GM04503 (cell line): ENCODE results near the gene IRF7.

Experiments
- DNase-seq: peaks from one replicate; pipeline ENCODE4 v3.0.0-alpha.2; 2012; ENCODE audit warnings: low read depth

Gene IRF7

DNA sequence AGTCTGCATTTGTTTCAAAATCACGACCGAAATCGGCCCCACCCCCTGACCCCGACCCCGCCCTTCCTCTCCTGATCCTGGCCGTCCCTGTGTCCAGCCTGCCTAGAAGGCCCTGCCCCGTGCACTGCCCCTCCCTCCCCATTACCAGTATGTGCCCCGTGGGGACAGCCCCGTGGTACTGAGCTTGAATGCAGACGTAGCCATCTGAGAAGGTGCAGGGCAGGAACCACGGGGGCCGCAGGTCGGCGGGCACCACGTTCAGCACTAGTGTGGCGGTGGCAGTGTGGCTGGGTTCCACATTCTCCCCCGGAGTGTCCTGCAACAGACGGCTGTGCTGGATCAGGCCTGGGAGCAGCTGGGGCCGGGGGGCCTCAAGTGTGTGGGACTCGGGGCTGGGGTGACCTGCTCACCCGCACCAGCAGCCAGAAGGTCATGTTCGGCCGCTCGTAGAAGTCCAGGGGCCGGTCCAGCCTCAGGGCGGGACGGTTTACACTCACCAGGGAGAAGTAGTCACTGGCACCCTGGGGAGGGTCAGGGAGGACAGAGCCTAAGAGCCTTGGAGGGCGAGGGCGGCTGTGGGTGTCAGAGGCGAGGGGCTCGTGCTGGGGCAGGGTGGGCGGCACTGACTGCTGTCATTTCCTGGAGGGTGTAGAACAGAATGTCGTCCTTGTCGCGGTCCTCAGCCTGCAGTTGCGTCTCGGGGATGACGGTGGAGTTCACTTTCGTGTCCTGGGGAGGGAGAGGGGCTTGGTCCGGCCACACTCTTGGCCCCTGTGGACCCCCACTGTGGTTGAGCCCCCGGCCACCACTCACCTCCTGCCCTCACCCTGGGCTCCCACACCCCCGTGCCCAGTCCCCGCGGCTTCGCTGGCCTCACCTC lies 5.4 kb upstream of the IRF7 start:
- DNase-seq = no peak

DNA sequence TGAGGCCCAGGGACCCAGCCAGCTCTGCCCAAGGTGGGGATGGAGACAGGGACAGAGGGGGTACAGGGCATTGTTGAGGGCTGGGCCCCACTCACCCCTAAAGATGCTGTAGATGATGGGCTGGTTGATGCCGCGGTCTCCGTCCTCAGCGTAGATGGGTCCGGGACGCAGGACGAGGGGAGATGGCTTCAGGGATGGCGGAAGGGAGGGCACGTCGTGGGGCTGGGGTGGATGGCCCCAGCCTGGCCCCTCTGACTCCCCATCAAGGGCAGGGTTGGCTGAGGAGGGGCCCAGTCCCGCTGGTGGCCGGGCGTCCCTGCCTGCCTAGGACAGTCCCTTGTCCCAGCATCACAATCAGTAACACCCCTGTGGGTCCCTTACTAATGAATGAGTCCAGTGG lies 4.5 kb upstream of the IRF7 start:
- DNase-seq = no peak

DNA sequence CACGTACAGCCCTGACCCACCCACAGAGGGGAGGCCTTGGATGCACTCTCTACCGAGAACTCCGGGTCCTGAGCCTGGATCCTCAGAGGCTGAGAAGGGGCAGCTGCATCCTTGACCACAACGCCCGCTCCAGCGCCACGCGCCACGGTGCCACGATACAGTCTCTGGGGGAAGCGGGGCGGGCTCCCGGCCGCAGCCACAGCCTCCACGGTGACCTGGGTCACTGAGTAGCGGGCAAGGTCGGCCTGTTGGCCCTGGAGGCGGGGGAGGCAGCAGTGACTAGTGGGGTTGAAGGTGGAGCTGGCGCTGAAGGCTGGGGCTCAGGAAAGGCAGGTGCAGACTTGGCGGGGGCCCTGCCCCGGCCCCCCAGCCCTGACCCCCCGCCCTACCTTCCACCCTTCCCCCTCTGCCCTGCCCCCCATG lies 3.9 kb upstream of the IRF7 start:
- no peak for DNase-seq

DNA sequence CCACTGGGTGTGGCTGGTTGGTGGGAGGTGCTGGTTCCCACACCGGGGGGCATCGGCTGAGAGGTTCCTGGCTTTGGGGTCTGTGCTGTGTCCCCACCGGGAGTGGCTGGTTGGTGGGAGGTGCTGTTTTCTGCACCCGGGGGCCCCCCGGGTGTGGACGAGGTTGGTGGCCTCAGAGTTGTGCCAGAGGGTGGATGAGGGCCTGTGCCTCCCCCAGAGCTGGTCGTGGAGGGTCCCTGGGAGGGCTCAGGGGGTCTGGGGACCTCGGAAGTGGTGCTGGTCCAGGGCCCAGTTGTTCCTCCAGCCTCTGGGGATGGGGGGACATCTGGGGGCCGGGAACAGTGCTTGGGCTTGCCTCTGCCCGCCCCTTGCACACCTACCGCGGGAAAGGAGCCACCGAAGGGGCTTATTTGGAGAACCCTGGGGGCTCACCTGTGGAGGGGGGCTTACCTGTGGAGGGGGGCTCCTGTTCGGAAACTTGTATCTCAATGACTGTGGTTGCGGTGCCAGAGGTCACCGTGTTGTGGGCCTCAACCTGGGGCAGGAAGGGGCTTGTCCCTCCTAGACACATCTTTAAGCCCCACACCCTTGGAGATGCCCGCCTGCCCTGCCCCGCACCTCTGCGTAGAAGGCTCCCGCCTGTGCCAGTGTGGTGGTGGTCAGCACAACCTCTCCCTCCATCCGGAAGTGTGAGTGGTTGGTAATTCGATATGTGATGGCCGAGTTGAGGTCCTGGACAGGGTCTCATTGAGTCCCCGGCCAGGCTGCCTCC lies 3.3 kb upstream of the IRF7 start:
- DNase-seq = no peak

DNA sequence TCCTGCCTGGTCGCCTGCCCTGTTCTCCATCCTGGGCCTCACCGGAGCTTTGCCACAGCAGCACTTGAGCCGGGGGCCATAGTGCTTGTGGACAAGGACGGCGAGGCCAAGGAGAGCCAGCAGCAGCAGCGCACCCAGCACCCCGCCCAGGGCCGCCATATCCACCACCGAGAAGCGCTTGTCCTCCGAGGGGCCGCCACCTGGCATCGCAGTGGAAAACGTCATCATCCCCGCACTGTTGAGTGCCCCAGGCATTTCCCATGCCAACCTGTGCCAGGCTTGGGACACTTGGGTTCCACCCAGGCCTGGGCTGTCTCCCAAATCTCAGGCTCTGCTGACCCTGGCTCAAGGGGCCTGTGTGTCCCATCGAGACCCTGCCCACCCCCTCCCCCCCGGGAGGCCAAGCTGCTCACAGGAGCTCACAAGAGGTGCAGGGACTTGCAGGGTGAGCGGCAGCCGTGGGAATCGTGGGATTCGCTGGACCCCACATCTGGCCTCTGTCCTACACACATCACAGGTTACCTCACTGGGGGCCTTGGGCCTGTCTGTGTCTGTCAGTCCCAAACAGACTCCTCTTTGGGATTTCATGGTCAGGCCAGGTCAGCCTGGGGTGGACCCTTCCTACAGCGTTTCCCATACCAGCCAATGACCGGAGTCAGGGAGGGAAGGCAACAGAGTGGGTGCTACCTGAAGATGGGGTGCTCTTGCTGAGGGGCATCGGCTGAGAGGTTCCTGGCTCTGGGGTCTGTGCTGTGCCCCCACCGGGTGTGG lies 2.3 kb upstream of the IRF7 start:
- DNase-seq = no peak

DNA sequence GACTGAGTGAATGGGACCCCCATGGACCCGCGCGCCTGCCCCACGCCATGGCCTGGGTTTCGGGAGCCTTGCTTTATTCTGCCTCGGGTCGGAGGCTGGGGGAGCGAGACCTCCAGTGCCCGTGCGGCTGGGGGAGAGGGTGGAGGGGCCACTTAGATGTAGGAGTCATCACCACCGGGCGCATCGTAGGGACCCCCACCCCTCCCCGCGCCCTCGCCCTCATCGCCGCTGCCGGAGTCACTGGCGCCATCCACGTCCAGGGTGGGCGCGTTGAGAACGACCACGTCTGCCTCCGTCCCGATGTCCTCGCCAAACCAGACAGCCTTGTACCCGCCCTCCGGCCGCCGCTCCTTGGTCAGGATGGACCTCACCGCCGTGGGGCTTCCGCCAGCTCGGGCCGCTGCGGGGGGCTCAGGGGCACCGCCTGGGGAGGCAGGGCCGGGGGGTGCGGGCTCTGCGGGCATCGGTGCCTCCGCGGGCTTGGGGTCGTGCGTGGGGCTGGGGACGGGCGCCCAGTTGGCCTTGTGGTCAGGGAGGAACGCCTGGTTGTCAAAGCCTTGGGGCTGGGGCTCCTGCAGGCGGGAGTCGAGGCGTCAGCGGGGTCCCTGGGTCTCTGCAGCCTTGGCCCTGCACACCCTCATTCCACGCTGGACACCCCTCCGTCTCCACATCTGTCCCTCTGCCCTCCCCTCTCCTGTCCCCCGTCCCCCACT lies 1.6 kb upstream of the IRF7 start:
- no peak for DNase-seq

DNA sequence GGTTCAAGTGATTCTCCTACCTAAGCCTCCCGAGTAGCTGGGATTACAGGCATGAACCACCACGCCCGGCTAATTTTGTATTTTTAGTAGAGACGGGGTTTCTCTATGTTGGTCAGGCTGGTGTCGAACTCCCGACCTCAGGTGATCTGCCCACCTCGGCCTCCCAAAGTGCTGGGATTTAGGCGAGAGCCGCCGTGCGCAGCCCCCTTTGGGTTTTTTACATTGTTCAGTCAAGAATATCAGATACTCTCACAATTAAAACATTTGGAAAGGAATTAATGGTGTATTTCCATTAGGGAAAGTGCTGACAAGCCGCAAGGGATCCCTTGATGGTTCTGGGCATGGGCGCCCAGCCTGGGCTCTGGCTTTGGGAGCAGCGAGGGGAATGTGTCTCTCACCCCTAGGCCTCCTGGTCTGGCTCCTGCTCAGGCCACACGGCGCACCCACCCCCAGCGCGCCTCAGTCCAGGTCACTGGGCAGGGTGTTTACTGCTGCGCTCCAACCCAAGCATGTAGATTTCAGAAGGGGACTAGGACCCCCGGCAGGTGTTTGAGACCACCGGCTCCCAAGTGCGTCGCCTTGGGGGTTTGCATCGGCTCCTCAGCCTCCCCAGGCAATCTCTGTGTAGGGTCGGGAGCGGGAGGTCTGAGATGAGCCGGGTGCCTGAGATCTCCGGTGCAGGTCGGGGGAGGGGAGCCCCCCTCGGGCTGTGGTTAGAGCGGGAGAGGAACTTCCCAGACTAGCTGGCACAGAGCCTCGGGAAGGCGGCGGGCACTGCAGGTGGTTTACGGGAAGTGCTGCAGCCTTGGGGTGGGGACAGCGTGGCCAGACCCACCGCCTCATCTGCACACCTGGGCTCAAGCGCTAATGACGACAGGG lies 809 bp upstream of the IRF7 start:
- DNase-seq = no peak

DNA sequence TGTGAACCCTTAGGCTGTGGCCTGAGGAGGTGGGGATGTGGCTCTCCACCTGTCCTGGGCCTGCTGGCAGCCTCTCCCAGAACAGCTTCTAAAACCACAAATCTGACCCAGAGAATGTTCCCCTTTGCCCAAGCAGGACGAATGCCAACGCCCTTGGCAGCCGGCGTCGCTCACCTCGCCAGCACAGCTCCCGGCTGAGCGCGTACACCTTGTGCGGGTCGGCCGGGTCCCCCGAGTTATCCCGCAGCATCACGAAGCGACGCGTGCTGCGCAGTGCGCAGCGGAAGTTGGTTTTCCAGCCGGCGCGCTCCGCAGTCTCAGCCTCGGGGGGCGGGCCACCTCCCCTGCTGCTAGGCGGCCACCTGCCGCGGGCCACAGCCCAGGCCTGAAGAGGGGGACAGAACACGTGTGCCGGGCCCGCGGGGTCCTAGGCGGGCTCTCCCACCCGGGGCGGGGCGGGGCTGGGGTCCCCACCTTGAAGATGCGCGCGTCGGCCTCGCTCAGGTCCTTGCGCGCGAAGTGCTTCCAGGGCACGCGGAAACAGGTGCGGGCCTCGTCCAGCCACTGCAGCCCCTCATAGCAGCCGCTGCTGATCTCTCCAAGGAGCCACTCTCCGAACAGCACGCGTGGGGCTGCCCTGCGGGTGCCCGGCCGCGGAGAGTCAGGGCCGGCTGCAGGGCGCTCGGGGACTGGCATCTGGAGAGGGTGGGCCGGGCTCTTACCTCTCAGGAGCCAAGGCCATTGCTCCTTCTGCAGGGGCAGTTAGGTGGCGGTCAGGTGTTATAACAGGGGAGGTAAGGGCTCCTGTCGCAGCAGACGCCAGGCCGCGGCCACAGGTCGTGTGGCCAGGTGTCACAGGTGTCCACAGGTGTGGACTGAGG lies 887 bp downstream of the IRF7 start:
- no peak for DNase-seq

DNA sequence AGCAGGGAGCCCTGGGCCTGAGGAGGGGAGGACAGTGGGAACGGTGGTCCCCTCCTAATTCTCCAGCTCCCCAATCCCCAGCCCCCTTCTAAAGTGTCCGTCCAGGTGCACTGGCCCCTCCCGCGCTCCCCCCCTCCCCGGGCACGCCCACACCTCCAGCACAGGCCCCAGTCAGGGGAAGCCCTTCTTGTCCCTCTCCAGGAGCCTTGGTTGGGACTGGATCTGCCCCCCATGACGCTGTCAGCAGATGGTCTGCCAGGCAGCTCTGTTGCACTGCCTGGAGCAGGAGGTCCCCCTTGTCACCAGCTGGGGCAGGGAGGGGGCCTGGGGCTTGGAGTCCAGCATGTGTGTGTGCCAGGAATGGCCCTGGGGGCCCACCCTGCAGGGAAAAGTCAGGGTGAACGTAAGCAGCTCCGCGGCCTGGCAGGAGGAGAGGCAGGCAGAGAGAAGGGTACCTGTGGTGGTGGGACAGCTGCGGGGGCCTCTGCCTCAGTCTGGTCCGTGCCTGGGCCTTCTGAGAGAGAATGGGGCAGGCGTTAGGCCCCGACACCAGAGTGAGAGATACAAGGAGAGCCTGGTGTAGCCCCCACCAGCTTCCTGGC lies 1.6 kb downstream of the IRF7 start:
- no peak for DNase-seq

DNA sequence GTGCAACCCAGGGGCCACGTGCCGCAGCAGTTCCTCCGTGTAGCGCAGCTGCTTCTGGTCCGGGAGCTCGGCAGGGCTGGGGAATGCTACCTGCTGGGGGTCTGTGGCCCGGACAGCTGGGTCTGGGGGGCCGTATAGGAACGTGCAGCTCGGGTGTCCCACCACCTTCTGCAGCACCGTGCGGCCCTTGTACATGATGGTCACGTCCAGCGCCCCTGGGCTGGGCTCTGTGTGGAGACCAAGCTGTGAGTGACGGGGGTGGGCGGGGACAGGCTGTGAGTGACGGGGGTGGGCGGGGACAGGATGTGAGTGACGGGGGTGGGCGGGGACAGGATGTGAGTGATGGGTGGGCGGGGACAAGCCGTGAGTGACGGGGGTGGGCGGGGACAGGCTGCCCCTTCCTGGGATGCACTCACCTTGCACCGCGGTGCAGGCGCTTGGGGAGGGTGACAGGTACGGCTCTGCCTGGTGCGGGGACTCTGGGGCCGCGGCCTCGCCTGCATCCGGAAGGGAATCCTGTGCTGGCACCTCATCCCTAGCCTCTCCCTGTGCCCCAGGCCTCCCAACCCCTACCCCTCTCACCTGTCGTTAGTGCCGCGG lies 2.3 kb downstream of the IRF7 start:
- DNase-seq = no peak

DNA sequence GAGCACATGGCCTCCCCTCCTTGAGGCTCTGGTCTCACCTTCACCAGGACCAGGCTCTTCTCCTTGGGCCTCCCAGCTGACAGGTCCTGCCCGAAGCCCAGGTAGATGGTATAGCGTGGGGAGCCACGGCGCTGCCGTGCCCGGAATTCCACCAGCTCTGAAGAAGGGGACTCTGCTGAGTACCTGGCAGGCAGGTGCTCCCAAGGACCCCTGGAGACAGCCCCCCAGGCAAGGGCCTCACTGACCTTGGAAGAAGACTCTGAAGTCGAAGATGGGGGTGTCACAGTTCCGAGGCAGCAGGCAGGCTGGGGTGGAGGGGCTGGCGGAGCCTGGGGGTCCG lies 2.8 kb downstream of the IRF7 start:
- no peak for DNase-seq

DNA sequence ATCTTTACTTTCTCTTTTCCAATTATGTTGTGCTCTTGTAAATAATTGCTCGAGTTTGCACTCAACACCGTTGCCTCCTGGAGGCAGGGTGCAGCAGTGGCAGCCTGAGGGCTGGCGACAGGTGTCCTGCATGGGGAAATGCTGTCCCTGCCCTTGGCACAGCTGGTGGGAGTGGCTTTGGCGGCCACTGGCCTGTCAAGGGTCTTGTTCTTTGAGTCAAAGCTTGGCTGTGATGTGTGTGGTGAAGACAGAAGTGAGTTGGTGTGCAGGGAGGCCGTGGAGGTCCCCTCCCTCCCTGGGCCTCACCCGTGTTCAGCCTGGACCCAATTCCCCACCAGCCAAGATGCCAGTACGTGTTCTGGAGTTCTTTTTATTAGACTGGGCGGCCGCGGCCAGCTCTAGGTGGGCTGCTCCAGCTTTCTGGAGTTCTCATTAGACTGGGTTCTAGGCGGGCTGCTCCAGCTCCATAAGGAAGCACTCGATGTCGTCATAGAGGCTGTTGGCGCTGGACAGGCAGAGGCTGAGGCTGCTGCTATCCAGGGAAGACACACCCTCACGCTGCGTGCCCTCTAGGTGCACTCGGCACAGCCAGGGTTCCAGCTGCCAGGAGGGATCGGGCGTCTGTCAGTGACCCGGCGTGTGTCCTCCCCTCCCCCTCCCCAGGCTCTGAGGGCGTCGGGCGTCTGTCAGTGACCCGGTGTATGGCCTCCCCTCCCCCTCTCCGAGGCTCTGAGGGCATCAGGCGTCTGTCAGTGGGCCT lies 3.4 kb downstream of the IRF7 start:
- no peak for DNase-seq

DNA sequence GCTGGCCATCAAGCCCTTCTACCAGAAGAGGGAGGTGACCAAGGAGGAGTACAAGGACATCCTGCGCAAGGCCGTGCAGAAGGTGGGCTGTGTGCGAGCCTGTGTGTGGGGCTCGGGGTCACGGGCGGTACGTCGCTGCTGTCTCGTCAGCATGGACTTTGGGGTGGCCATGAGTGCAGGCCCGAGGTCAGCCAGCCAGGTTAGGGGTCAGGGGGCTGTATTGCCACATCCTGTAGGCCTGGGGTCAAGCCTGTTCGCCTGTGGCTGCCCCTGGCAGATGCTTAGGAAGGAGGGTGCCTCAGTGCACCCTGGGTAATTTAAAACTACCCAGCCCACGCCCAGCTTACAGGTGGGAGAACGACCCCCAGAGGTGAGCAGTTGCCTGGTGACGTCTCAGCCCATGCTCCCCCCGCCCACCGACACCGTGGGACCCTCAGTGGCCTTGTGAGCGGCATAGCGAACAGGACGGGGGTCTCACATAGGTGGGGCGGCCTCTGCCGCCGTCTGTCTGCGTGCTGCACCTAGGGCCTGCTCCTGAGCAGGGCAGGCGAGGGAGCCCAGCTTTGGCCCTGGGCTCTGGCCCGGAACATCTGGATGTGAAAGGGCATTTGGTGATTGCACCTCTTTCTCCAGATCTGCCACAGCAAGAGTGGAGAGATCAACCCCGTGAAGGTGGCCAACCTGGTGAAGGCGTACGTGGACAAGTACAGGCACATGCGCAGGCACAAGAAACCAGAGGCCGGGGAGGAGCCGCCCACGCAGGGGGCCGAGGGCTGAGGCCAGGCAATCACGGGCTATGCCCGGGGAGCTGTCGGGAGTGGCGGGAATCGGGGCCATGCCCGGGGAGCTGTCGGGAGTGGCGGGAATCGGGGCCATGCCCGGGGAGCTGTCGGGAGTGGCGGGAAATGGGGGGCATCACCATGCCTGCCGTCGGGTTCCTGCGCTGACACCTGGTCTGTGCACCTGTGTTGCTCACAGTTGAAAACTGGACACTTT lies 4.5 kb downstream of the IRF7 start:
- DNase-seq = no peak

DNA sequence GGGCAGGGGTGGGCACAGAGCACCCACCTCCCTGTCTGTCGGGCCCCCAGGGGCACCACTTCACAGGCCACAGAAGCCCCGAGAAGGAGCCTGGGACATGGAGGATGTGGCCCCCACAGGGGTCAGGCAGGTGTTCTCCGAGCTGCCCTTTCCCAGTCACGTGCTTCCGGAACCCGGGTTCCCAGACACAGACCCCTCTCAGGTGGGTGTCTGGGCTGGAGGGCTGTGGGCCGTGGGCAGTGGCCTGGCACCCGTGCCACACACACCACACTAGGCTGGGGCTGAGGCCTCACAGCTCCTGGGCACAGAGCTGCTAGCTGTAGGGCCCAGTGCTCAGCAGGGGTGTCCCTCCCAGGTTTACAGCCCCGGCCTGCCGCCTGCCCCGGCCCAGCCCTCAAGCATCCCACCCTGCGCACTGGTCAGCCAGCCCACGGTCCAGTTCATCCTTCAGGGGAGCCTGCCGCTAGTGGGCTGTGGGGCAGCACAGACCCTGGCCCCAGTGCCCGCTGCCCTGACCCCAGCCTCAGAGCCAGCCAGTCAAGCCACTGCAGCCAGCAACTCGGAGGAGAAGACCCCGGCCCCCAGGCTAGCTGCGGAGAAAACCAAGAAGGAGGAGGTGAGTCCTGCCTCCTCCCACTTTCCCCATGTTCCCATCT lies 5.5 kb downstream of the IRF7 start:
- no peak for DNase-seq

DNA sequence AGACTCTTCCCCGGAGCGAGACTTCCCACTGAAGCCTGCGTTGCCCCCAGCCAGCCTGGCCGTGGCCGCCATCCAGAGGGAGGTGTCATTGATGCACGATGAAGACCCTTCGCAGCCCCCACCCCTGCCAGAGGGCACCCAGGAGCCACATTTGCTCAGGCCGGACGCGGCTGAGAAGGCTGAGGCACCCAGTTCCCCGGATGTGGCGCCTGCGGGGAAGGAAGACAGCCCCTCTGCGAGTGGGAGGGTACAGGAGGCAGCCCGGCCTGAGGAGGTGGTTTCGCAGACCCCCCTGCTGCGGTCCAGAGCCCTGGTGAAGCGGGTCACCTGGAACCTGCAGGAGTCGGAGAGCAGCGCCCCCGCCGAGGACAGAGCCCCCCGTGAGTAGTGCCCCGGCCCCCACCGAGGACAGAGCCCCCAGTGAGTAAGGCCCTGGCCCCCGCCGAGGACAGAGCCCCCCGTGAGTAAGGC lies 6.4 kb downstream of the IRF7 start:
- DNase-seq = no peak

DNA sequence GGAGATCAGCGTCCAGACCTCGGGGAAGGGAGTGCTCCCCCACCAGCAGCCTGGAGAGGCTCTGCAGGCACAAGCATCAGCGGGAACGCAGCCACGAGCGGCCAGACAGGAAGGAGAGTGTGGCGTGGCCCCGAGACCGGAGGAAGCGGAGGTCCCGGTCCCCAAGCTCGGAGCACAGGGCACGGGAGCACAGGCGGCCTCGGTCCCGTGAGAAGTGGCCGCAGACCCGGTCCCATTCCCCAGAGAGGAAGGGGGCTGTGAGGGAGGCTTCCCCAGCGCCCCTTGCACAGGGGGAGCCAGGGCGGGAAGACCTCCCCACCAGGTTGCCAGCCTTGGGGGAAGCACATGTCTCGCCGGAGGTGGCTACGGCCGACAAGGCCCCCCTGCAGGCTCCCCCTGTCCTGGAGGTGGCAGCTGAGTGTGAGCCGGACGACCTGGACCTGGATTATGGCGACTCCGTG lies 6.9 kb downstream of the IRF7 start:
- DNase-seq = no peak
